ENCODE measurements around the gene FUT6.

DNA sequence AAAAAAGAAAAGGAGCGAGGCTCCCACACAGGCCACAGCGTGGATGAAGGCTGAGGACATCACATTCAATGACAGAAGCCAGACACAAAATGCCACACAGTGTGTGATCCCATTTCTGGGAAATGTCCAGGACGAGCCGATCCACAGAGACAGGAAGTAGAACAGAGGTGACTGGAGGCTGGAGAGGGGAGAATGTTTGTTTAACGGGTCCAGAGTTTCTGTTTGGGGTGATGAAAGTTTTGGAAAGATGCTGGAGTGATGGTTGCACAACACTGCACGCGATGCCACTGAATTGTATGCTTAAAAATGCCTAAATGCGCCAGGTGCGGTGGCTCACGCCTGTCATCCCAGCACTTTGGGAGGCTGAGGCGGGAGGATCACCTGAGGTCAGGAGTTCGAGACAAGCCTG, 31.5 kb upstream of the FUT6 start:
- TF ChIP-seq FOXK2 (IDR thresholded peaks at IDR 0.05): no peak
- no peak for TF ChIP-seq BHLHE40 (IDR thresholded peaks at IDR 0.05; ENCODE audit: borderline replicate concordance)
